GM21576 (cell line): ENCODE results near the gene ADGRA3.

Source experiments
- ATAC-seq: cut with Tn5 transposase; IDR thresholded peaks from one replicate; pipeline ENCODE4 v1.9.1; 2021; ENCODE audit warnings: mild to moderate bottlenecking, moderate library complexity; ENCODE audit not compliant: unreplicated experiment

ADGRA3 gene

GRCh38 chr4:22510750-22511149 lies 5.1 kb downstream of the ADGRA3 start:
- ATAC-seq, result no peak

DNA sequence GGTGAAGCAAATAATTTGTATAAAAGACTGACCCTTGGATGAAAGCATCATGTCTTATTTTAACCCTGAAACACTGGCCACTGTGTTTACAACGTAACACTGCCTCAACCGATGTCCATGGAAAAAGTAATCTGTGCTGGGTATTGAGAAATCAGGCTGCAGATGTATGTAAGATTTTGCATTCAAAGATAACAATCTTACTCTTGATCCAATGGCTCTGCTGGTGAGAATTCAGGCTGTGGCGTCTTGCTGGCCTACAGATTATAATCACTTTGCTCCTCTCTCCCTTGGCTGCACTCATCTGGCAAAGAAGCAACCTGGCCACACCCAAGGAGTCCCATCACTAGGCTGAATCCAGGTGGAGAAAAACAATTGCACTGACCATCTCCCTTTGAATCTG lies 7.5 kb downstream of the ADGRA3 start:
- no peak for ATAC-seq

GRCh38 chr4:22504922-22505321 lies 10.9 kb downstream of the ADGRA3 start:
- ATAC-seq, result no peak

- no peak for ATAC-seq
These were observed 11.4 kb downstream of the ADGRA3 start for GRCh38 chr4:22504447-22504846.

DNA sequence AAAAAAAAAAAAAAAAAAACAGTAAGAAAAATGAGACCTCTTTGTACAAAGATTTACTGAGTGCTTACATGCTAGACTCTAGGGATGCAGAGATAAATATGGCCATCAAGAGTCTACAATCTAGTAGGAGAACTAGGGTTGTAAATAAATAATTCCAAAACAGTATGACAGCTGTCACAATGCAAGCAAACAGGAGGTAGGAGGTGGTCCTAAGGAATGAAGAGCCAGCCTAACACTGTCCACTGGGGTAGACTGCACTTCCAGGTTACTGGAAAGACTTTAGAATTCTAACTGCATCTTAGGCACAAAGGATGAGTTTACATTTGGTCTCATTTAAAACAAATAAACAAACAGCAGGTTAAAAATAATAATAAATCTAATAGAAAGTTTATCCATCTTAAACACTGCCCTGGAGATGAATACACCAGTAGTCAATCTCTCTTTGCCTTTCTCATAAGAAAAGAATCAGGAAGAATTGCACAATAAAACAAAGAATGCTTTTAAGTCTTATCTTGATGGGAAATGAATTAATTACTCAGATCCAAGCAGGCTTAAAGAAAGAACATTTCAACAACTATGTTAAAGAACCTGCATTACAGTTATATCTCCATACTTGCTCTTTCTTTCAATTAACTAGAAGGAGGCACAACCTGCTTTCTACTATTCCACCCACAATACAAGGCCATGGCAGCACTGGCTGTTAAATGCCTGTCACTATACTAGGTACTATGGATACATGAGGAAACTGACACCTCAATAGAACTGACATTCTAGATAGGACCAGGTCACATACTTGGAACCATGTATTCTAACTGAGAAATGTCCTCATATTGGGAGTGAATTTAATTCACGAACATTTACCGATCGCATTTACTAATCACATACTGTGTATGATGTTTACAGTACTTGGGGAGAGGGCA lies 12.7 kb downstream of the ADGRA3 start:
- no peak for ATAC-seq

- ATAC-seq, result no peak
These were observed 14.2 kb downstream of the ADGRA3 start for GRCh38 chr4:22501715-22502095.

DNA sequence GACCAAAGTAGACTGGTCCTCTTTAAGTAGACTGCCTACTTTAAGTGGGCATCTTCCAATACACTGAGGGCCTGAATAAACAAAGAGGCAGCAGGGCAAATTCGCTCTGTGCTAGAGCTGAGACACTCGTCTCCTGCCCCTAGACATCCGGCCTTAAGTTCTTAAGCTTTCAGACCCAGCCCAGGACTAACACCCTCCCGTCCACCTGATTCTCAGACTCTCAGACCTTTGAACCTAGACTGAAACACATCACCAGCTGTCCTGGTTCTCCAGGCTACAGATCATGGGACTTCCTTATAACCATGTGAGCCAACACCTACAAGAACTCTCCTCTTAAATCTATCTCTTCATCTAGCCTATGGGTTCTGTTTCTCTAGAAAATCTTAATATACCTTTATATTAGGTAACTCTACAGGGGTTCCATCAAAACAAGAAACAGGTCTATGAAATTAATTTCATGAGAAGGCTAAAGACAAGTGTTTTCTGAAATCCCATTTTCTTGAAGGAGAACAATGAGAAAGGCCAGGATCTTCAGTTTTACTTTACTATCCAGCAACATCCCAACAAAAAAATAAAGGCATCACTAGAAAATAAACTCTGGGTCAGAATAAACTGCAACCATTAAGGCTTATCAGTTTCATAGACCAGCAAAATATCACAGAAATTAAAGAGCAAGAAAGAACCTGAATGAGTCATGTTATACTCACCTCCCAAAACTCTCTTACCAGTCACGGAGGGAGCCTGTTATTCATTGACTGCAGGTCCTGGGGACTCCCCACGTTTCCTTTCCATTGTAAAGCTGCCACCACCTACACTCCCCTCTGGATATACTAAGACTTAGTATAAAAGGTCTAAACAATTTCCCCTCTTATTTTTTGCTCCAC lies 14.8 kb downstream of the ADGRA3 start:
- ATAC-seq, result no peak

DNA sequence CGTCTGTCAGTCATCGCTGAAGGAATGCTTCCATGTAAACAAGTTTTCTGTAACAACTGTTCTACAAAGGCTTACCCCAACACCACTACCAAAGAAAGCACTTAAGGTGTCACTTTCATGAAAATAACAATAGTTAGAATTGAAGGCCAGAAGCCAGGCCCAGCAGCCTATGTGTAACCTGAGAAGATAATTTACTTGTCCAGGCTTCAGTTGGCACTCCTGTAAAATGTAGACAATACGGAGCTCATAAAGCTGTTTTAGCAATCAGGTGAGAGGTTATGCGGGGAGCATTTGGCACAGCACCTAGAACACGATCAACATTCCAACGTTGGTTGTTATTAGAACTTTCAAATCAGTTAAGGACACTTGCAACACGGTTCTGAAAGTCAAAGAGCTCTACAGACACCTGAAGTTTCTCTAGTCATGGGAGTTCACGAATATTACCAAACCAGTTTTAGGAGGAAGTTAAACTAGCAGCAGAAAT lies 15.7 kb downstream of the ADGRA3 start:
- no peak for ATAC-seq

DNA sequence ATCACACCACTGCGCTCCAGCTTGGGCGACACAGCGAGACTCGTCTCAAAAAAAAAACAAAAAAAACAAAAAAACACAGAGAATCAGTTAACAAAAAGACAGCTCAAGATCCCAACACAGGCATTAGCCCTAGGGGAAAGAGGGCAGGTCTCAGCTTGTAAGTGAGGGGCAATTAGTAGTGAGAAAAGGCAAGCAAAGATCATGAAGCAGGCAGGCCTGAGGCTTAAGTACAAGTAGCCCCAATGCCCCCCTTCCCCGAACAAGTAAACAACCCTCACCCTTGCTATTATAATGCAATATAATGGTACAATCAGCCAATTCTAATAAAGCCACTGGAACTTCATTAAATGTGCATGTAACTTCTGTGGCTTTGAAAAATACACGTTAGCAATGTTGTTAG lies 17.0 kb downstream of the ADGRA3 start:
- no peak for ATAC-seq

DNA sequence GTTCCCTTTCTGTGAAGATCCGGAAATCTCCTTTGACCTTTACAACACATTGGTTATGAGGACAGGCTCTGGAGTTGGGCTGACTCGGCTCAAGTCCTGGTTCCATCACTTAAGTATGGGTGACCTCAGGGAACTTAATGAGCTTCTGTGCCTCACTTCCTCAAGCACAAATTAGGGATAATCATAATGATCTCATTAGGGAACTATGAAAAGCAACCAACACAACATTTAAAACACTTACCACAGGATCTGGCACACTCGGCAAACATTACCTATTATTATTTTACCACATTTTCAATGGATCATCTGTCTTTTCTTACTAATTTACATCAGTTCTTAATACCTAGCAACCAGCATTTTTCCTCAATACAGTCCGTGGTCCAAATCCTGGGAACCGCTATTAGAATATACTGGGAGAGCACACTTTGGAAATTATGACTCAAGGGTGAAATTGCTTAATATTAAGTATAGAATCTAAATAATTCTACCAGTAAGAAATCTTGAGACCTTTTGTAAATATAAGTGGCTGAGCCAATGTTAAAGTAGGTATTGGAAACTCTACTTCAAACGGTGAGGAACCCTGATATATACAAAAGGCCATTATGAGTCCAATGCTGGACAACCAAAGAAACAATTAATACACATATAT lies 19.6 kb downstream of the ADGRA3 start:
- no peak for ATAC-seq

DNA sequence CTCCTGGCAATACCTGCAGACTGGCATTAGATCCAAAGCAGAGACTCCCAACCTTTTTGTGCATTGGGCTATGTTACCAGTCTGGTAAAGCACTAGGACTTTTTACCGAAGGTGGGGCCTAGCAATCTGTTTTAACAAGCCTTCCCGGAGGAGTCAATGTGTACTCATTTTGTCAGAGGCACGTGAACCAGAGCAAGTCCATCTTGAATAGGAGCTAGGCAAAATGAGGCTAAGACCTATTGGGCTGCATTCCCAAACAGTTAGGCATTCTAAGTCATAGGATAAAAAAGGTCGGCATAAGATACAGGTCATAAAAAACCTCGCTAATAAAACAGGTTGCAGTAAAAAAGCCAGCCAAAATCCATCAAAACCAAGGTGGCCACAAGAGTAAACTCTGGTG lies 22.3 kb downstream of the ADGRA3 start:
- no peak for ATAC-seq

DNA sequence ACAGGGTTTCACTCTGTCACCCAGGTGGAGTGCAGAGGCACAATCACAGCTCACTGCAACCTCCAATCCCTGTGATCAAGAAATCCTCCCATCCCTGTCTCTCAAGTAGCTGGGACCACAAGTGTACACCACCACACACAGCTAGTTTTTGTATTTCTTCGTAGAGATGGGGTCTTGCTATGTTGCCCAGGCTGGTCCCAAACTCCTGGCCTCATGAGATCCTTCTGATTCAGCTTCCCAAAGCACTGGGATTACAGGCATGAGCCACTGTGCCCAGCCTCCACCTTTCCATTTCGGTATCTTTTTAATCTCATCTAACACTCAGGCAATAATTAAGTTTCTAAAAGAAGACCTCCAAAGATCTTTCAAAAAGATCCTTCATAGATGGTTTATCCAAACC lies 22.9 kb downstream of the ADGRA3 start:
- no peak for ATAC-seq

DNA sequence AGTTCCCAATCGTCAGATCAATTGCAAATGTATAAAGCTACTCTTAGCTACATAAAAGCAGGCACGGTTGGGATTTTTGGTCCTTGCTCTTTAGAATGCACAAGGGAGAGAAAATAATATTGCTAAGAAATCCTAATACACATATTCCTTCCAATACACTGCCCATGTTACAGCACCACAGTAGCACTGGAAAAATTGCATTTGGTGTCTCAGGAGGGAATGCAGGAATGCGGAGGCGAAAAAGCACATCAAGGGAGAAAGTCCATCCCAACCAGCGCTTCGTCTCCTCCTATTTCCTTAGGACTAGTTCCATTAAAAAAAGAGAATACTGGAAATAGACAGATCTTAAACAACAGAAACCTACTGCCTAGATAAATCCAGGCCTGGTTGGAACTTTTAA lies 23.9 kb downstream of the ADGRA3 start:
- no peak for ATAC-seq

- ATAC-seq, result no peak
These were observed 25.0 kb downstream of the ADGRA3 start for GRCh38 chr4:22490718-22491315.

DNA sequence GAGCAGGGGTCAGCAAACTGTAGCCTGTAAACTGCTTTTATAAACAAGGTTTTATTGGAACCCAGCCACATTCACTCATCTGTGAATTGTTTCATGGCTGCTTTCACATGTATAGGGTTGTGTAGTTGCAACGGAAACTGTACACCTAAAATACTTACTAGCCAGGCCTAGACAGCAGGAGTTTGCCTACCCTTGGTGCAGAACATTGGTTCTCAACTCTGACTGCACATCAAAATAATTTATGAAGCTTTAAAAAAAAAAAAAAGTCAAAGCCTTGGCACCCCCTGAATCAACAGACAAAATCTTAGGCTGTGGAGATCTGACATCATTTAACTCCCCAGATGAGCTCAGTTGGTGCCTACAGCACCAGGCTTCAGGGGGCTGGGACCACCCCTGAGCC lies 27.8 kb downstream of the ADGRA3 start:
- no peak for ATAC-seq

GRCh38 chr4:22487328-22487727 lies 28.5 kb downstream of the ADGRA3 start:
- ATAC-seq, result no peak

DNA sequence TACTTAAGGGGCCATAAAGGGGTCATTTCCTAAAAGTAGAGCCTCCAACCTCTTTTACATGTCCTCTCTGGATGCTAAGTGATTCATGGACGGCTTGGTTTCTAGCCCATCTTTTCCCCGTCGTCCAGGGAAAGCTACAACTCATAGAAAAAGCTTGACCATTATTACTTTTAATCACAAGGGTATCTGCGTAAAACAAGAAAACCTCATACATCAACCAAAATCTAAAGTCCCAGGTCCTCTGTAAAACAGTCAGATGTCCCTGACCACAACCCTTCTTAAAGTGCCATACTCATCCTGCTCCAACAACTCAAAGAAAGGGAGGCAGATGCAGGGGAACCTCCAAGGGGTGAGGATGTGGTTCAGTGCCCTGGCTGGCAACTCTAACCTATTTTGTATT lies 29.6 kb downstream of the ADGRA3 start:
- ATAC-seq, result no peak

DNA sequence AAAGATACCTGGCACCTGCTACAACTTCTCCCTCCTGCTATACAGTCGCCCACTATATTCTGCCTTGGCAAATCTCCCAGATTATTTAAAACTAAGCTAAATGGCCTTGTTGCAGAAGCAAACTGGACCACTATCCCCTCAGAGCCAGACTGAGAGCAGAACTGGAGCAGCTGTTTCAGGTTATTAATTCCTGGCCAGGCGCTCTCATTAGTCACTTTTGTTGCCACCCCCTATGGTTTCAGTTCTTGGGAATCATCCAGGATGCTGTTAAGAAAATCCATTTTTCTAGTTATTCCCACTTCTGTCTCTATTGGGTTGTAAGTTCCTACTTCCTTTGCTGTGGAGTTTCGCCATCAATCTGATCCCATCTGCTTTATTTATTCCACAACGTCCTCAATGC lies 30.1 kb downstream of the ADGRA3 start:
- no peak for ATAC-seq

GRCh38 chr4:22483551-22483981 lies 32.3 kb downstream of the ADGRA3 start:
- ATAC-seq, result no peak

- no peak for ATAC-seq
These were observed 33.4 kb downstream of the ADGRA3 start for GRCh38 chr4:22482250-22483127.
